ENCODE results near the gene BLZF1. TPM values are rescaled to one million over a fixed set of nuclear protein-coding genes. Genes with fewer than 3 reads are reported as not detected.

Gene BLZF1
- total and polyA plus RNA-seq, 10 of the 15 experiments (the other 5 are each of a cell fraction or from before 2014, with no cell fraction given), result 5.1 to 11.9 (median 9.0) TPM

GRCh38 chr1:169329383-169329782 lies 38.6 kb upstream of the BLZF1 start:
- no peak for FAIRE-seq
- no peak overlapping the region for H2AFZ ChIP-seq (ENCODE audit: control insufficient read depth, low read depth, low read length)
- no TSS peak for BruUV-seq (replicated peaks)
- POLR2A ChIA-PET, result no interaction called here
- in situ Hi-C loops (cut with MboI), result no loop called here
- RAD21 ChIA-PET (ENCODE audit: unreplicated experiment), result interaction anchor here (0.7 kb wide), 1 partner anchor 210 kb away, joined by 3 read pairs; no protein-coding TSS in a partner anchor
- no peak overlapping the region for H3K4me2 ChIP-seq (ENCODE audit: control insufficient read depth, insufficient read depth)
- H3K9me3 ChIP-seq (replicated peaks; ENCODE audit: control insufficient read depth, insufficient read depth, low read length), result no peaks in the 10 kb centered on the region
- TF ChIP-seq NFXL1 (IDR thresholded peaks at IDR 0.05; ENCODE audit: borderline replicate concordance), result no peak
- TF ChIP-seq BCL3 (IDR thresholded peaks at IDR 0.05; ENCODE audit: borderline replicate concordance, insufficient read depth, low read depth, low read length, poor library complexity, severe bottlenecking), result no peak
- TF ChIP-seq E2F8 (IDR thresholded peaks at IDR 0.05; ENCODE audit: low read depth, partially characterized antibody), result no peak
- no peak for TF ChIP-seq BCL11A (IDR thresholded peaks at IDR 0.05; ENCODE audit: low read depth, low read length)
- TF ChIP-seq SREBF1 (IDR thresholded peaks at IDR 0.05; ENCODE audit: low read length), result no peak
- no peaks in the 10 kb centered on the region for H3K79me2 ChIP-seq (ENCODE audit: control insufficient read depth, insufficient read depth, low read length)
- H3K9ac ChIP-seq (ENCODE audit: control insufficient read depth, insufficient read depth, low read length), result no peak overlapping the region
- no peak overlapping the region for H3K4me3 ChIP-seq
- SMC1A ChIA-PET (ENCODE audit: uncharacterized antibody, unreplicated experiment), result no interaction called here
- 85% methylated on average over 1 of the region's 1 CpG for WGBS (ENCODE audit: insufficient coverage, insufficient replicate concordance, low lambda C conversion rate, missing lambda C conversion rate)
- H3K4me1 ChIP-seq (ENCODE audit: control insufficient read depth, insufficient read depth, low read length), result no peaks in the 10 kb centered on the region
- no peaks in the 10 kb centered on the region for H4K20me1 ChIP-seq (ENCODE audit: control insufficient read depth, insufficient read depth)
- DNase-seq (ENCODE audit: low read depth, low spot score), result no peak
- CTCF ChIA-PET, result interaction anchor here (1.2 kb wide), 1 partner anchor 218 kb away, joined by 4 read pairs; no protein-coding TSS in a partner anchor
- H3K27ac ChIP-seq (ENCODE audit: control insufficient read depth, insufficient read depth), result no peak overlapping the region
- ATAC-seq, result no peak
- no peaks in the 10 kb centered on the region for H3K27me3 ChIP-seq (replicated peaks in 1 of 2; ENCODE audit: control insufficient read depth in 2 of 2, insufficient read depth in 2 of 2, low read length in 1 of 2)
- no peaks in the 10 kb centered on the region for H3K36me3 ChIP-seq (ENCODE audit: control insufficient read depth in 2 of 2, insufficient read depth in 2 of 2, low read length in 1 of 2)
- intact Hi-C loops (cut with micrococcal nuclease; ENCODE audit: unreplicated experiment), result no loop called here

All from GM12878 (cell line).